Suprapubic skin (tissue), 3 donors: ENCODE data around the gene ZNF428.

Experiments used
- EP300 ChIP-seq: sonication (generic); formaldehyde crosslinking; IDR thresholded peaks from one replicate; pipeline ENCODE4 v1.6.1; 2017; ENCODE audit warnings: antibody characterized with exemption
- POLR2A ChIP-seq, 2 donors: fragments of 450-650 bp; IDR thresholded peaks; one replicate each; pipeline ENCODE4 v1.6.1; 2017; ENCODE audit warnings: antibody characterized with exemption in 2 of 2, mild to moderate bottlenecking in 2 of 2, moderate library complexity in 2 of 2
- TF ChIP-seq, protein P1 (sequence below), 2 donors: fragments of 200-600 bp in 1 of 2; fragments of 450-650 bp in 1 of 2; sonication (generic) in 1 of 2; IDR thresholded peaks; one replicate each; pipeline ENCODE4 v1.5.1; 2016 to 2019; ENCODE audit warnings: antibody characterized with exemption in 2 of 2, mild to moderate bottlenecking in 1 of 2, moderate library complexity in 1 of 2

GRCh38 chr19:43594081-43594697, 25.2 kb downstream of the ZNF428 start:
- TF ChIP-seq, protein P1, sequence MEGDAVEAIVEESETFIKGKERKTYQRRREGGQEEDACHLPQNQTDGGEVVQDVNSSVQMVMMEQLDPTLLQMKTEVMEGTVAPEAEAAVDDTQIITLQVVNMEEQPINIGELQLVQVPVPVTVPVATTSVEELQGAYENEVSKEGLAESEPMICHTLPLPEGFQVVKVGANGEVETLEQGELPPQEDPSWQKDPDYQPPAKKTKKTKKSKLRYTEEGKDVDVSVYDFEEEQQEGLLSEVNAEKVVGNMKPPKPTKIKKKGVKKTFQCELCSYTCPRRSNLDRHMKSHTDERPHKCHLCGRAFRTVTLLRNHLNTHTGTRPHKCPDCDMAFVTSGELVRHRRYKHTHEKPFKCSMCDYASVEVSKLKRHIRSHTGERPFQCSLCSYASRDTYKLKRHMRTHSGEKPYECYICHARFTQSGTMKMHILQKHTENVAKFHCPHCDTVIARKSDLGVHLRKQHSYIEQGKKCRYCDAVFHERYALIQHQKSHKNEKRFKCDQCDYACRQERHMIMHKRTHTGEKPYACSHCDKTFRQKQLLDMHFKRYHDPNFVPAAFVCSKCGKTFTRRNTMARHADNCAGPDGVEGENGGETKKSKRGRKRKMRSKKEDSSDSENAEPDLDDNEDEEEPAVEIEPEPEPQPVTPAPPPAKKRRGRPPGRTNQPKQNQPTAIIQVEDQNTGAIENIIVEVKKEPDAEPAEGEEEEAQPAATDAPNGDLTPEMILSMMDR (IDR thresholded peaks at IDR 0.05), result no peak
- TF ChIP-seq POLR2A (IDR thresholded peaks at IDR 0.05) (no peak), EP300 (no peak)
